AG04449 (cell line): ENCODE results near the gene SEPTIN12.

Experiments used
- CTCF ChIA-PET: fragments of 350-600 bp; formaldehyde crosslinking; extraction: SDS; loops from one replicate; lab custom pipeline; 2021; ENCODE audit warnings: antibody characterized with exemption; lab: Yijun Ruan, JAX
- POLR2A ChIA-PET: fragments of 400-600, 350-600 bp; formaldehyde crosslinking; extraction: SDS; loops from one replicate; lab custom pipeline; 2020; ENCODE audit warnings: antibody characterized with exemption, inconsistent platforms; lab: Yijun Ruan, JAX
- DNase-seq: peaks from one replicate; pipeline ENCODE4 v3.0.0-alpha.2; 2010; ENCODE audit warnings: low read depth, low spot score
- H3K4me3 ChIP-seq: 2 replicates; pipeline ENCODE4 v1.5.1; 2011; ENCODE audit warnings: low read depth, mild to moderate bottlenecking, control low read depth, low read length
- CTCF ChIP-seq: IDR thresholded peaks from one replicate; pipeline ENCODE4 v1.5.1; 2011; ENCODE audit warnings: mild to moderate bottlenecking, moderate library complexity, low read length, control low read depth, inconsistent platforms; ENCODE audit not compliant: insufficient read depth; ENCODE audit errors: missing control alignments

SEPTIN12 gene

DNA sequence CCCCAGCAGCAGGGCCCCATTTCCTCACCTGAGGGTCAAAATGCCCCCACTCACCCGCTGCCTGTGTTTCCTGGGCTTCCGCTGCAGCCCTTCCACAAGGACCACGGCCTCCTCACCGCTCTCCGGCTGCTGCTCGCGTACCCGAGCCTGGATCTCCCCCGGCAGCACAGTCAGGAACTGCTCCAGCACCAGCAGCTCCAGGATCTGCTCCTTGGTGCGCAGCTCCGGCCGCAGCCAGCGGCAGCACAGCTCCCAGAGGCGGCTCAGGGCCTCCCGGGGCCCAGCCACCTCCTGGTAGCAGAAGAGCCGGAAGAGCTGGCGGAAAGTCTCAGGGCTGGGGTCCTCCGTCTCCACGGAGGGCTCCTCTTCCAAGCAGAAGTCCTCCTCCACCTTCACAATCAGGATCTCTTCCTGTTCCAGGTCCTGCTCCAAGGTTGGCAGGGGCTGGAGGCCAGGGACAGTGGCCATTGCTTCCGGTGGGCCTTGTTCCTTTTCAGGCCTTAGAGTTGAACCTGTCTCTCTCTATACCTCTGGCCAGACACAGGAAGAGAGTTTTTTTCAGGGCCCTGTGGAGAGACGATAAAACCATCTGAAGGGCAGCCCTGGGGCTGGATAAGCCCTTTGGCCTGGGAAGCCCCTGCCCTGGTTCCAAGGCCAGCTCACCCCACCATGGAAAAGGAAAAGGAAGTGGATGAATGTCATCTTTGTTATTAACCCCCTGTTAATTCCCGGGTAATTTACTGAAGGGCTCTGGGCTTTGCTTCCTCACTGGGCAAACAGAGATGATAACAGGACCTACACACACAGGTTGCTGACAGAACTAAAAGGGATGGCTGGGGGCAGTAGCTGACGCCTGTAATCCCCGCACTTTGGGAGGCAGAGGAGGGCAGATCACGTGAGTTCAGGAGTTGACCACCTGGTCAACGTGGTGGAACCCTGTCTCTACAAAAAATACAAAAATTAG lies 22.4 kb downstream of the SEPTIN12 start:
- no peak for DNase-seq
- no peak for TF ChIP-seq CTCF
- peak overlapping the region; percentile 82 for H3K4me3 ChIP-seq
- POLR2A ChIA-PET, result interaction anchor here (0.6 to 1.9 kb wide), 2 partner anchors 31 to 137 kb away, joined by 3 to 6 read pairs; partner anchors contain the start of genes ANKS3 and DNAAF8
- CTCF ChIA-PET, result interaction anchor here (1.2 kb wide), 1 partner anchor 191 kb away, joined by 4 read pairs; no protein-coding TSS in a partner anchor

- ChIA-PET POLR2A (no interaction called here), CTCF (interaction anchor here (2.2 kb wide), 1 partner anchor 192 kb away, joined by 8 read pairs; no protein-coding TSS in a partner anchor)
- H3K4me3 ChIP-seq, result no peak overlapping the region
- no peak for DNase-seq
- no peak for TF ChIP-seq CTCF
Measured at GRCh38 chr16:4763791-4764190, 24.4 kb downstream of the SEPTIN12 start.

- DNase-seq, result no peak
- no peak overlapping the region for H3K4me3 ChIP-seq
- ChIA-PET POLR2A (no interaction called here), CTCF (no interaction called here)
- TF ChIP-seq CTCF, result no peak
Measured at GRCh38 chr16:4762205-4762604, 25.9 kb downstream of the SEPTIN12 start.

DNA sequence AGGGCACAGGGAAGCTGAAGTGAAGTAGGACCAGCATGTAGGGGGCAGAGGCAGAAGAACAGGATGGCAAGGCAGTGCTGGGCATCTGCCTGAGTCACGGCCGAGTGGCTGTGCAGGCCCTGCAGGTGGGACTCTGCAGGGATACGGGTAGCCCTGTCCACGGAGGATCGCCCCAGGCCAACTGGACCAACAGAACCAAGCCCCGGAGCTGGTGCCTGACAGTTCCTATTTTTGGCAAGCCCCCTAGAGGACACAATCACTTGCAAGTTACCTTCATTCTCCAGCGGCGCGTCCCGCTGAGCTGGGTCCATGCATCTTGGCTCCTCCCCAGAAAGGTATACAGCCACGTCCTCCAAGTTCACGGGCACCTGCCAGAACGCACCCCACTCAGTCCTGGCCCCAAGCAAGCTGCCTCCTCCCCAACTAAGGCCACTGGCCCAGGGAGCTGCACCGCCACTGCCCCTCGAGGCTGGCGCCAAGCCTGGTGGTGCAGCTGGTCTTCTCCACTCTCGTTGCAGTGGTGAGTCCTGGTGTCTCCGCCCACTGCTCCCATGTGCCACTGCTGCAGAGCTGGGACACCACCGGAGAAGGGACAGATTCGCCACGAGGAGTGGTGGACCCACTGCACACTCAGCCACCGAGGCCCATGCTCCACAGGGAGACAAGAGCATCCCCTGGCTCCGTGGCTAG lies 27.8 kb downstream of the SEPTIN12 start:
- ChIA-PET POLR2A (no interaction called here), CTCF (interaction anchor here (0.8 kb wide), 1 partner anchor 26 kb away, joined by 3 read pairs; the partner anchor contains the start of genes ANKS3 and DNAAF8)
- DNase-seq, result no peak
- TF ChIP-seq CTCF, result no peak
- H3K4me3 ChIP-seq, result no peak overlapping the region

DNA sequence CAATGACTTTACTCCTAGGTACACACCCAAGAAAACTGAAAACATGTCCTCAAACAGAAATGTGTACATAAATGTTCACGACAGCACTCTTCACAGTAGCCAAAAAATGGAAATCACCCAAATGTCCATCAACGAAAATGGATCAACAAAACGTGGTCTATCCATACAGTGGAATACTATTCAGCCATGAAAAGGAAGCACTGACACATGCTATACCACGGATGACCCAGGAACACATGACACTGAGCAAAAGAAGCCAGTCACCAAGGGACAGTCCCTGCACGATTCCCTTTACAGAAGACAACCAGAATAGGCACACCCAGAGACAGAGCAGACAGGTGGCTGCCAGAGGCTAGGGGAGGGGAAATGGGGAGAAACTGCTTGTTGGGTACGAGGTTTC lies 32.5 kb downstream of the SEPTIN12 start:
- ChIA-PET POLR2A (interaction anchor here (0.6 kb wide), 1 partner anchor 9 kb away, joined by 3 read pairs; no protein-coding TSS in a partner anchor), CTCF (no interaction called here)
- no peak overlapping the region for H3K4me3 ChIP-seq
- TF ChIP-seq CTCF, result no peak
- no peak for DNase-seq
